ENCODE measurements around the gene G3BP2. TPM values are rescaled to one million over a fixed set of nuclear protein-coding genes. Genes with fewer than 3 reads are reported as not detected.

G3BP2 gene
- total RNA-seq, 3 donors from 2014 or later, result 75.4 to 92.6 (median 86.2) TPM

DNA sequence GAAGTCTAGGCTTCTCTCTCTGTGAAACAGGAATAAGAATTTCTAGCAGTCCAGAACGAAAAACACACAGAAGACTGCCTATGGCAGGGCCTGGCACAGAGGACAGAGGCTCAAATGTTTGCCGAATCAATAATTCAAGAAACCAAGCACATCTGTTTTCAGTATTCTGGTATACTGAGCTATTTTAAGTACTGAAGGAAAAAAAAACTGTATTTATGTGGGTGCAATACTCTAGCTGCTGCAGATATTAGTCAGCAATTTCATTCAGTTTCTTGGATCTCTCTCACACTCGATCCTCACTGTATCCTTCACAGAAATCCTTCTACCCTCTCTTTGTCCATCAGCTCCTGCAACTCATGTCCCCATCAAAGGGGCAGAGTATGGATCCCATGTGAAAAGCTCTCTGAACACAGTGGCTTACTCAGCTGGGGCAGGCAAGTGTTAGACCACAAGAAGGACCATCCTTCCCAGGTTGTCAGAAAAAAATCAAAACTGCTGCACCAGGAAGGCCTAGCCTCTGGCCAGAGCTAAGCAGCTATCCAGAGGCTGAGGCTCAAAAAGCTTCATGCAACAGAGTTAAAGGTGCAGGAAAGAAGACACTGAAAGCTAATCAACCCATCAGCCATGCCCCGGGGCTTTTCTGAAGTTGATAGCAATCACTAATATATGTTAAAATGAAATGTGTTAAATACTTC, 42.0 kb upstream of the G3BP2 start:
- no peaks in the 10 kb centered on the region for H3K36me3 ChIP-seq
- intact Hi-C loops (cut with DNase I; ENCODE audit: low total_unique reads), result no loop called here
- TF ChIP-seq POLR2A (IDR thresholded peaks at IDR 0.05), result no peak
- no peak for TF ChIP-seq POLR2AphosphoS5 (IDR thresholded peaks at IDR 0.05)
- TF ChIP-seq, protein P1, sequence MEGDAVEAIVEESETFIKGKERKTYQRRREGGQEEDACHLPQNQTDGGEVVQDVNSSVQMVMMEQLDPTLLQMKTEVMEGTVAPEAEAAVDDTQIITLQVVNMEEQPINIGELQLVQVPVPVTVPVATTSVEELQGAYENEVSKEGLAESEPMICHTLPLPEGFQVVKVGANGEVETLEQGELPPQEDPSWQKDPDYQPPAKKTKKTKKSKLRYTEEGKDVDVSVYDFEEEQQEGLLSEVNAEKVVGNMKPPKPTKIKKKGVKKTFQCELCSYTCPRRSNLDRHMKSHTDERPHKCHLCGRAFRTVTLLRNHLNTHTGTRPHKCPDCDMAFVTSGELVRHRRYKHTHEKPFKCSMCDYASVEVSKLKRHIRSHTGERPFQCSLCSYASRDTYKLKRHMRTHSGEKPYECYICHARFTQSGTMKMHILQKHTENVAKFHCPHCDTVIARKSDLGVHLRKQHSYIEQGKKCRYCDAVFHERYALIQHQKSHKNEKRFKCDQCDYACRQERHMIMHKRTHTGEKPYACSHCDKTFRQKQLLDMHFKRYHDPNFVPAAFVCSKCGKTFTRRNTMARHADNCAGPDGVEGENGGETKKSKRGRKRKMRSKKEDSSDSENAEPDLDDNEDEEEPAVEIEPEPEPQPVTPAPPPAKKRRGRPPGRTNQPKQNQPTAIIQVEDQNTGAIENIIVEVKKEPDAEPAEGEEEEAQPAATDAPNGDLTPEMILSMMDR (IDR thresholded peaks at IDR 0.05), result no peak
- no peaks in the 10 kb centered on the region for H3K9me3 ChIP-seq
- no peaks in the 10 kb centered on the region for H3K27me3 ChIP-seq
- no peak for DNase-seq (ENCODE audit: low spot score in 2 of 2)
- no peak overlapping the region for H3K4me3 ChIP-seq
- H3K4me1 ChIP-seq, result peaks cover 0 to 6% of the 10 kb centered on the region in 2 donors
- peak overlapping the region; percentile 9 to 25 for H3K27ac ChIP-seq

GRCh38 chr4:75714704-75715103, 41.5 kb upstream of the G3BP2 start:
- DNase-seq (ENCODE audit: low spot score in 2 of 2), result no peak
- H3K9me3 ChIP-seq, result no peaks in the 10 kb centered on the region
- TF ChIP-seq, protein P1 (IDR thresholded peaks at IDR 0.05), result no peak
- no peak for TF ChIP-seq POLR2A (IDR thresholded peaks at IDR 0.05)
- no peaks in the 10 kb centered on the region for H3K27me3 ChIP-seq
- H3K4me1 ChIP-seq, result peaks cover 0 to 6% of the 10 kb centered on the region in 2 donors
- peak overlapping the region in 1 of 2 donors; percentile 25 for H3K27ac ChIP-seq
- intact Hi-C loops (cut with DNase I; ENCODE audit: low total_unique reads), result no loop called here
- no peaks in the 10 kb centered on the region for H3K36me3 ChIP-seq
- H3K4me3 ChIP-seq, result no peak overlapping the region

DNA sequence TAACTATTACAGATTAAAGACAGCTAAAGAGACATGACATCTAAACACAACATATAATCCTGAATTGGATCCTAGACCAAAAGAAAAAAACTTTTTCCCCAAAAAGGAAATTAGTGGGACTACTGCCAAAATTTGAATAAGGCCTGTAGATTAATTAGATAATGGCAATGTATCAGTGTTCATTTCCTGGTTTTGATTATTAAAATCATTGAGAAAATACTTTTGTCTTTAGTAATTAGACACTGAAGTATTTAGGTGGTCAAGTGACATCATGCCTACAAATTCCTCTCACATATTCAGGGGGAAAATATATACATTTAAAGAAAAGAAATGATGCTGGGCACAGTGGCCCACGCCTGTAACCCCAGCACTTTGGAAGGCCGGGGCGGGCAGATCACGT, 40.8 kb upstream of the G3BP2 start:
- Histone ChIP-seq H3K9me3 (no peaks in the 10 kb centered on the region), H3K4me3 (no peak overlapping the region), H3K27ac (no peak overlapping the region), H3K36me3 (no peaks in the 10 kb centered on the region), H3K27me3 (no peaks in the 10 kb centered on the region), H3K4me1 (peaks cover 0 to 6% of the 10 kb centered on the region in 2 donors)
- DNase-seq (ENCODE audit: low spot score in 2 of 2), result no peak
- TF ChIP-seq, protein P1 (IDR thresholded peaks at IDR 0.05), result no peak
- TF ChIP-seq POLR2A (IDR thresholded peaks at IDR 0.05) (no peak), POLR2AphosphoS5 (IDR thresholded peaks at IDR 0.05) (no peak)
- intact Hi-C loops (cut with DNase I; ENCODE audit: low total_unique reads), result no loop called here

DNA sequence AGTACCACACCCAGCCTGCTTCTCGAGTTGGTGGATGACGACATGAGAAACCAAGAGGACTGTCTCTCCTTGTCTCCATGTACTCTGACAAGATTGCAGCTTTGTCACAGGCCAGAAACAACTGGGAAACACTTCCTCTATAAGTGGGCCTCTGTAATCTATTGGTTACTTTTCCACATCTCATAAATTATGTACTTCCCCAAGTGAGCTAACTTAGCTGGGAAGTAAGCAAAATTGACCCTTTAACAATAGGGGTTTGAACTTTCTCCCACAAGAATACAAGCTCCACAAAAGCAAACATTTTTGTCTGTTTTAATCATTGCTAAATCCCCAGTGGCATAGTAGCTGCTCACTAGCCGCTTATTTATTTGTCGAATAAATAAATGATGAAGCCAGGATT, 37.0 kb upstream of the G3BP2 start:
- no peak for DNase-seq (ENCODE audit: low spot score in 2 of 2)
- no peaks in the 10 kb centered on the region for H3K27me3 ChIP-seq
- H3K4me3 ChIP-seq, result no peak overlapping the region
- intact Hi-C loops (cut with DNase I; ENCODE audit: low total_unique reads), result no loop called here
- TF ChIP-seq POLR2A (IDR thresholded peaks at IDR 0.05), result no peak
- TF ChIP-seq, protein P1 (IDR thresholded peaks at IDR 0.05), result no peak
- no peak for TF ChIP-seq POLR2AphosphoS5 (IDR thresholded peaks at IDR 0.05)
- no peaks in the 10 kb centered on the region for H3K9me3 ChIP-seq
- H3K4me1 ChIP-seq, result peaks cover 0 to 6% of the 10 kb centered on the region in 2 donors
- H3K27ac ChIP-seq, result no peak overlapping the region
- H3K36me3 ChIP-seq, result no peaks in the 10 kb centered on the region

DNA sequence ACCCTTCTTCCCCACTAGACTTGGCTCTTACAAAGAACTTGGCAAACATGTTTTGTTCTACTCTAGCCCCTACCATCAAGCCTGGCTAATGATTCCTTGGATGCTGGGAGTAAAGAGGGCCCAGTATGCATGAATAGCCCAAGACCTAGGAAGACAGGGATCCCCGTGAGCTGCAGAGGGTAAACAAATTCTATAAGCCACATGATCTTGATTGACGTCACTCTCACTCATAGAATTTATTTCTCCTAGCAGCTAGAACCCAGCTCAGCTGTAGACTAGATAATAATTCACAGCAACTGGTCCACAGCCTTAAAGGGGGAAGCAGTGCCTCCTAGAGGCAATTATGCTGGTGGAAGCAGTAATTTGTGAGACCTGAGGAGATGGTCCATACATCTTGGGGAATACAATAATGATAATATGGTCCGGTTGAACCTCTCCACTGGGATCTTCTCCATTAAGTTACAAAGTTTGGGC, 35.0 kb upstream of the G3BP2 start:
- Histone ChIP-seq H3K9me3 (no peaks in the 10 kb centered on the region), H3K27me3 (no peaks in the 10 kb centered on the region), H3K4me1 (no peaks in the 10 kb centered on the region), H3K4me3 (no peak overlapping the region), H3K27ac (no peak overlapping the region), H3K36me3 (no peaks in the 10 kb centered on the region)
- intact Hi-C loops (cut with DNase I; ENCODE audit: low total_unique reads), result no loop called here
- TF ChIP-seq POLR2AphosphoS5 (IDR thresholded peaks at IDR 0.05) (no peak), POLR2A (IDR thresholded peaks at IDR 0.05) (no peak)
- TF ChIP-seq, protein P1 (IDR thresholded peaks at IDR 0.05), result no peak
- no peak for DNase-seq (ENCODE audit: low spot score in 2 of 2)
